Muscle of back (tissue), 11 donors: Measurements from ENCODE around the gene GSDMA. TPM values are rescaled to one million over a fixed set of nuclear protein-coding genes. Genes with fewer than 3 reads are reported as not detected.

ENCODE experiments used
- DNase-seq, 3 donors: peaks; one replicate each; pipeline versions ENCODE4 v3.0.0 to v3.0.0-alpha.2; 2013
- polyA plus RNA-seq, 10 donors: library from polyadenylated mRNA; unstranded; fragments of 120-200 nt; gene quantifications; one replicate each; pipeline ENCODE4 v1.2.1, GENCODE V29; 2013; ENCODE audit not compliant: insufficient read length in 10 of 10

GSDMA gene
- polyA plus RNA-seq, 10 donors = 0.05 to 0.31 (median 0.13) TPM; not detected in 2

- DNase-seq = no peak
Measured at GRCh38 chr17:39960524-39961041, 2.2 kb upstream of the GSDMA start.

GRCh38 chr17:39963829-39964228 is 1.0 kb downstream of the GSDMA start:
- DNase-seq = no peak

DNA sequence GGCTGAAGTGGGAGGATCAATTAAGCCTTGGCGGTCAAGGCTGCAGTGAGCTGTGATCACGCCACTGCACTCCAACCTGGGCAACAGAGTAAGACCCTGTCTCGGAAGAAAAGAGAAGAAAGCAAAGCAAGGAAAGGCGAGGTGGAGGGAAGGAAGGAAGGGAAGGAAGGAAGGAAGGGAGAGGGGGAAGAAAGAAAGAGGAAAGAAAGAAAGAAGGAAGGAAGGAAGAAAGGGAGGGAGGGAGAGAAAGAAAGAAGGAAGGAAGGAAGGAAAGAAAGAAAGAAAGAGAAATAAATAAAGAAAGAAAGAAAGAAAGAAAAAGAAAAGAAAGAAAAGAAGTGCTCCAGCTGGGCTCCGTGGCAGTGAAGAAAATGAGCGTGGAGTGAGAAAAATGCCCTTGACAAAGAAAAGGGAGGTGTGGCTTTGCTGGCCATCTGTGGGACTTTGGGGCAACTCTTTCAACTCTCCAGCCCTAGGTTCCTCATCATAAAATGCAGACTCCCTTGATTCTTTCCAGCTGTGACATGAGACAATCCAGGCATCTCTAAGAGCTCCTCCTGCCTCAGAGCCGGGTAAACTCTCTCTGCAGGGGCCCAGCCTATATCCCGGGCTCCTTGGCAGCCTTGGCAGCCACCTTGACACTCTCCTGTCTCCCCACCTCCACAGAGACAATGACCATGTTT is 2.4 kb downstream of the GSDMA start:
- no peak for DNase-seq

DNA sequence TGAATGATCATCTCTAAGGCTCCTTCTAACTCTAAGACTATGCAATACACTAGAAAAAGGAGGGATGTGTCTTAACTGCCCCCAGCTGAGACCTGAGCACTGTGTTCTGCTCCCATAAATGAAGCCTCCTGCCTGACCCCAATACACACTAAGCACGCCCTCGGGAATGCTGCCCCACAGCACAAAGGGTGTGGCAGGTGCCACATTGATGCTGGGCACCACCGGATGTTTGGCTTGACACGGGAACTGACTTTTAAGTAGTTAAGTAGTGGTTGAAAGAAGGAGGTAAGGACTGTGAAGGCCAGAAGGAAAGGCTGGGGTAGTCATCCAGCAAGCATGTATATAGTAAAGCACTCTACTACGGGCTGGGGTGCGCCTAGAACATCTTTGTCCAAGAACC is 4.0 kb downstream of the GSDMA start:
- DNase-seq = no peak

DNA sequence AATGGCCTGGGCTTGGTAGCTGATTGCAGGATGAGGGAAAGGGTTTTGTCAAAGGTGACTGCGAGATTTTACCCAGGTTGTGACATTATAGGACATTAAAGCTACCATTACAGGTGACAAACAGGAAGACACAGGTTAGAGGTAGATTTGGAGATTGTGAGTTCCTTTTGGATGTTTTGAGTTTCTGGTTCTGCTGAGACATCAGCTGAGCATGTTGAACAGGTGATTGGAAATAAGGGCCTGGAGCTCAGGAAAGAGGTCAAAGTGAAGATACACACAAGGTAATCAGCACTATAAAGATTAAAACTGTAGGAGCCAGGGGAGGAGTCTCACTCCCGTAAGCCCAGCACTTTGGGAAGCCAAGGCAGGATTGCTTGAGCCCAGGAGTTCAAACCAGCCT is 6.0 kb downstream of the GSDMA start:
- DNase-seq = no peak

- DNase-seq = no peak
Measured at GRCh38 chr17:39969375-39969774, 6.6 kb downstream of the GSDMA start.

DNA sequence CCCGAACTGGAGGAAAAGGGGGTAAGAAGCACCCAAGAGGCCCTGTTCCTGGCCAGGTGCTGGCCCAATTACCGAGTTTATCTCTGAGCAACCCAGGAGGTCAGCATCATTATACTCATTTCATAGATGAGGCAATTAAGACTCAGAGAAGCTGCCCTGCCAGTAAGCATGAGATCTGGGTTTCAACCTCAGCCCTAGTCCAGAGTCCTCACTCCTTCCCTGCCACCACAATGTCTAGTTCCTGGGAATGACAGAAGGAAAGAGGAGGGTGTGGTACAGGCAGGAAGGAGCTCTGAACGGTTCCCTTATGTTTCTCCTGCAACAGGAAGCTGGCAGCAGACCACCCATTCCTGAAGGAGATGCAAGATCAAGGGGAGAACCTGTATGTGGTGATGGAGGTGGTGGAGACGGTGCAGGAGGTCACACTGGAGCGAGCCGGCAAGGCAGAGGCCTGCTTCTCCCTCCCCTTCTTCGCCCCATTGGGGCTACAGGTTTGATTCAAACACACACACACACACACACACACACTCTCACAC is 7.4 kb downstream of the GSDMA start:
- DNase-seq = no peak

DNA sequence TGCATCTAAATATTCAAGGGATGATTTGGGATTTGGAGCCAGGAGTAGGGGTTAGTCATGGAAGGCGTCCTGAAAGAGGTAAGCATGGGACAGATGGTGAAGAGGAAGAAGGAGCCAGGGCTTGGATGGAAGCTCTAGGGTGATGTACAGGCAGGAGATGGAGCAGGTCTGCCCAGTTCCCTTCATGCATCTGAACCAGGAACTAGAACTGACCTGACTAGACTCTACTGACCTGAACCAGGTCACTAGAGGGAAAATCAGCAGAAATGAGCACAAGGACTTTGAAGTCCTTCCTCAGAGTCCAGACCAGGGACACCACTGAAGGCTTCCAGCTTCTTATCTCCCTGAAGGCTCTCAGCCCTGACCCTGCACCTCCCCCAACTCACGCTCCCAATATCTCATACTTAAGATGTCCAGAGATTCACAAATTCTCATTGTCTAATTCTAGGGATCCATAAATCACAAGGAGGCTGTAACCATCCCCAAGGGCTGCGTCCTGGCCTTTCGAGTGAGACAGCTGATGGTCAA is 8.3 kb downstream of the GSDMA start:
- no peak for DNase-seq

DNA sequence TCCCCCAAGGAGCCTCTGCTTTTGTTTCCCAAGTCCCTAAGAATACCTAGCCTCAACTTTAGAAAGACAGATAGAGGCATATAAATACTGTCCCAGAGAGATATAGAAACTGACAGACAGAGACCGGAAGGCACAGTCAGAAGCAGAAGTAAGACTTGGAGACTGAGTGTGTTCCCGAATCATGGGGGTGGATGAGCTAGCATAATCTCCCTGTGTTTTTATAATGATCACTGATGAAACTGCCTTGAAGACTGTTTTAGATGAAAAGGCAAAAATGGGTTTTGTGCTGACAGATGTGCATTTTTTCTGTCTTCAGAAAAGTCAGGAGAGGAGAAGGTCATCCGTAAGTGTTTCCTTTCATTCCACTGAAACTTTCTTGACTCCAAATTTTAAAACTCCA is 9.5 kb downstream of the GSDMA start:
- DNase-seq = no peak

GRCh38 chr17:39973496-39973895 is 10.7 kb downstream of the GSDMA start:
- no peak for DNase-seq

DNA sequence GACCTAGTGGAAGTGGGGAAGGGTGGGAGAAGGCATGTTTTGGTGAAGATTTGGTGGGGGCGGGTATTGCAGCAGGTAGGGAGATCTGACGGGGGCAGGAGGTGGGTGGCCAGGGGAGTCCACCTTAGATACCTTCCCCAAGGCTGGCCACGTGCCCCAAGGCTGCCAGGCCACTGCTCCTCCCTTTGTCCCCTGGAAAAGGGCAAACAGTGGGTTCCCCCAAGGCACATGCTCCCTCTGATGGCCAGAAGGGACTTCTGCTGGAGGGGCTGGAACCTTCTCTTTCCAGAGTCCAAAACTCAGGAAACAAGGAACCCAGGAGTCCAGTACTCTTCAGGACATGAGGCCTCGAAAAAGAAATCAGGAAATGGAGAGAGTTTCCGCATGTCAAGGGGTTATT is 11.6 kb downstream of the GSDMA start:
- no peak for DNase-seq

GRCh38 chr17:39975801-39976200 is 13.0 kb downstream of the GSDMA start:
- DNase-seq = no peak

DNA sequence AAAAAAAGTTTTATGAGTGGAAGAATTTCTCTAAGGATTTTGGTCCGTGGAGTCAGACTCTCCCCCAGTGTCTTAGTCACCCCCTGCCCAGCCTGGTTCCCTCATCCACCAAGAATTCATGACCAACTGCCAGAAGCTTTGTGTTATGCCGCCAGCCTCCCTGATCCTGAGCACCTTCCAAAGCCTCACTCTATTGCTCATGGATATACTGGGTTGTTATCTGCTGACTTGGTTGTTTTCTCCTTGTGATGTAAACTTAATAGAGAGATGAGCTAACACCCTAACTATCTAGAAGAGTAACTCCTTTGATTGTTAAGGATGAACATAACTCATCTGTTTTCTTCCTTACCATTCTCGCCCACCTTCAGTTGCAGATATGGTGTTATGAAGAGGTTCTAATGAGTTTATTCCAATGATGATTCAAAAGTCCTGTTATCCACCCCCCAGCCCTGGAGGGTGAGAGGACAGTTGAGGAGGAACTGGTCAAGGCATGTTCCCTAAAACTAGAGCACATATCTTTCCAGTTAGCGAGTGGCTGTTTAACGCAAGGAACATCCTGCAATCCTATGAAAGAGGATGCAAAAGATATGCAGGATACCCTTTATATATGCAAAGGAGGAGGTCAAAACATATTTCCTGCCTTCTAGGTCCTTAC is 16.3 kb downstream of the GSDMA start:
- DNase-seq = peak in 1 of 3 donors; percentile 68

GRCh38 chr17:39979893-39980350 is 17.1 kb downstream of the GSDMA start:
- DNase-seq = peak in 1 of 3 donors; percentile 22

GRCh38 chr17:39980351-39981206 is 17.8 kb downstream of the GSDMA start, which contains the start of gene PSMD3:
PSMD3 (plus strand) TSS chr17:39980807; CDS start chr17:39980971, 164 bp downstream.
- peak; percentile 100 for DNase-seq

DNA sequence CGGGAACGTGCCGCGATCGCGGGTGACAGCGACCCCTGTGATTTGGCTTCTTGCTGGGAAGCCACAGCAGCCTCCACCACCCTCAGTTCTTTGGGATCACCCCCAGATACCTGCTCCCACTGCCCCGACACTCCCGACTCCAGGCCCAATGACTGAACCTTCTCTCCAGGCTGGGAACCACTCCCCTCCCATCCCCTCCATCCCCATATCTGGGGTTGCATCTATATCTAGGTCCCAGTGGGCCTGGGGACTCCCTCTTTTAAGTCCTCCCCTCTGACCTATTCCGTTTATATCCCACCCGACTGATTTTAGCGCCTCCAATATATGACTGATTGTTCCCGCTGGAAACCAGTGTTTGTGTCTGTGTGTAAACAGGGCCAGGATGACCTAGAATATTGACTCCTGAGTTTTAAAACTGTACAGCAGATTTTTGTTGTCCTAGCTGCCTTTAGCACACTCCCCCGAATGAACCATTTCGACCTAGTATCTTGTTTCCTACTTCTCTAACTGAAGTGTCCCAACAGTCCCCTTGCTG is 18.5 kb downstream of the GSDMA start:
- peak in 2 of 3 donors; percentile 21 to 27 for DNase-seq

GRCh38 chr17:39981766-39982375 is 19.1 kb downstream of the GSDMA start:
- no peak for DNase-seq

DNA sequence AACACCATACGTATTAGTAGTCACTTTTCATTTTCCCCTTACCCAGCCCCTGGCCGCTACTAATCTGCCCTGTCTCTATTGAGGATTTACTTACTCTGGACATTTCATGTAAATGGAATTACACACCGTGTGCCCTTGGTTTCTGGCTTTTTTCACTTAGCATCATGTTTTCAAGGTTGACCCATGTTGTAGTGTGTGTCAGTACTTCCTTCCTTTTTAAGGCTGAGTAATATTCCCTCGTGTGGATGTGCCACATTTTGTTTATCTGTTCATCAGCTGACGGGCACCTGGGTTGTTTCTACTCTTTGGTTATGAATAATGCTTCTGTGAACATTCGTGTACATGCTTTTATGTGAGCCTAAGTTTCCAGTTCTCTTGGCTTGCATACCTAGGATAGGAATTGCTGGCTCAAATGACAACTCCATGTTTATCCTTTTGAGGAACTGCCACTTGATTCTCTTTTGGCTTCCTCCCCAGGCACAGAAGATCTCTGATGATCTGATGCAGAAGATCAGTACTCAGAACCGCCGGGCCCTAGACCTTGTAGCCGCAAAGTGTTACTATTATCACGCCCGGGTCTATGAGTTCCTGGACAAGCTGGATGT is 25.5 kb downstream of the GSDMA start:
- no peak for DNase-seq

DNA sequence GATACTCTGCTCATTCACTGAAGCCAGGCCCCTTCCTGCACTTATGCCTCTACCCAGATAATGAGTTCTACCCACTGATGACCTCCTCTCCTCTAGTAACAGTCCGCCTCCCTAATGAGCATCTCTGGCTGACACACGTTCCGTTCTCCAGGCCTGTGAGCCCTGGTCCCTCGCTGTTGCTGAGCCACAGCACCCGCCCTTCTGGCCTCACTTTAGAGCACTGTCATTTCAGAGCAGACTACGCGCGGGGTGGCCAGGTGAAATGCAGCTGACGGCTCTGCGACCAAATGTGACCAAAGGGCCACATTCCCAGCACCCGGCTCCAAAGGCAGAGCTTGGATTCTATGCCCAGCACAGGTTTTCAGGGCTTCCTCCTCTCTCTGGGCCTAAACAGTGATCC is 31.6 kb downstream of the GSDMA start:
- DNase-seq = no peak

DNA sequence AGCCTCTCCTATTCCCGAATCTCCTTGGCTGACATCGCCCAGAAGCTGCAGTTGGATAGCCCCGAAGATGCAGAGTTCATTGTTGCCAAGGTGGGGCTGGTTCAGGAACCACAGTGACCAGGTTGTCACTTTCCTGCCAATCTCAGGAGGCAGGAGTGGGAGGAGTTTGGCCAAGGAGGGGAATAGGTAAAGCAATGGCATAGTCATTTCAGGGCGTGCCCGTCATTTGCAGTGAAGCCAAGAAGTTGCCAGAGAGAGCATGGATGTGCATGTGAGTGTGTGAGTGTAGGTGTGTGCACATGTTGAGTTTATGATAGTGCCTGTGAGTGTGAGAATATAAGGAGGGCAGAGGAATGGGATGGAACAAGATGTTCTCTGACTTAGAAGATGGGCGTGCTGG is 32.6 kb downstream of the GSDMA start:
- DNase-seq = no peak

- DNase-seq = no peak
Measured at GRCh38 chr17:39996162-39996561, 33.4 kb downstream of the GSDMA start.
